Left ventricle myocardium inferior (tissue), 1 donor: Measurements from ENCODE around the gene SLC27A5. TPM values are rescaled to one million over a fixed set of nuclear protein-coding genes. Genes with fewer than 3 reads are reported as not detected.

Experiments used
- DNase-seq: peaks from one replicate; pipeline ENCODE4 v3.0.0-alpha.2; 2020
- H3K27ac ChIP-seq: fragments of 200-600 bp; replicated peaks from 2 replicates; pipeline ENCODE4 v1.8.0; 2021
- H3K27me3 ChIP-seq: fragments of 200-600 bp; 2 replicates; pipeline ENCODE4 v1.8.0; 2021; ENCODE audit warnings: low read depth
- H3K36me3 ChIP-seq: fragments of 200-600 bp; 2 replicates; pipeline ENCODE4 v1.8.0; 2021
- H3K4me1 ChIP-seq: fragments of 200-600 bp; 2 replicates; pipeline ENCODE4 v1.8.0; 2021
- H3K4me3 ChIP-seq: fragments of 200-600 bp; 2 replicates; pipeline ENCODE4 v1.8.0; 2021; ENCODE audit warnings: mild to moderate bottlenecking, moderate library complexity
- H3K9me3 ChIP-seq: fragments of 200-600 bp; replicated peaks from 2 replicates; pipeline ENCODE4 v1.8.0; 2021
- CTCF ChIP-seq: fragments of 200-600 bp; IDR thresholded peaks from 2 replicates; pipeline ENCODE4 v1.8.0; 2021; ENCODE audit warnings: antibody characterized with exemption, mild to moderate bottlenecking, borderline replicate concordance
- intact Hi-C: fragments of 100-400 bp; cut with micrococcal nuclease; formaldehyde crosslinking; loops from one replicate; pipeline ENCODE4 v1.11.0; 2022
- total RNA-seq: library from RNA; stranded (reverse); fragmentation: NEBNext Ultra II Directional; extraction: Animal tissue kit (Norgen Biotek cat#: 25700); gene quantifications from one replicate; pipeline ENCODE4 v1.2.1, GENCODE V29; 2021
- donor health status: DM: no; HTN: yes; CAD: no; lungs with severe emphysema.

Gene SLC27A5
- total RNA-seq, 1 donor from 2014 or later = 4.1 TPM

DNA sequence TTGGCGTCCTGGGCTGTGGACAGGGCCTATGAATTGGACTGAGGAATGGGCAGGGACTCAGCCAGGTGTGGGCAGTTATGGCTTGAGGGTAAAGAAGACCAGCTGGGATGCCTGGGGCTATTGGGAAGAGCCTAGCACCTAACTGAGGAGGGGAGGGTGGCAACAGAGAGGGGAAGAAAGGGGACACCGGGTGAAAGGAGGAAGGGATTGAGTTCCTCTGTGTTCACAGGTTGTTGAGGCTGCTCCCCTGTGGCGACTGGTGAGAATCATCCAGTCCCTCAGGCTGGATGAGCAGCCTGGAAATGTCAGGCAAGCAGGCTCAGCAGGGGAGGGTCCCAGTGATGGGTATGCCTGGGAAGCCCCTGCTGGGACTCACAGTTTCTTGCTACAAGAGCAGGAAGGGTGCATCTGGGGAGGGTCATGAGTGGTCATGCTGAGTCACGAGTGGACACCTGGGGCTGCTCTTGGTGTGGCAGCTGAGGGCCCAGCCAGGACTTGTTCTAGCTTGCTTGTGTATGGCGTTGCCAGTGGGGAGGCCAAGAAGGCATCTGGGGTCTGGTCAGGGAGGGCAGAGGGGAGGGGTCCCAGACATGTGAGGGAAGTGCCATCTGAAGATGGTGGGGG, 43.5 kb downstream of the SLC27A5 start:
- intact Hi-C loops = no loop called here
- no peaks in the 10 kb centered on the region for H3K27me3 ChIP-seq
- H3K4me3 ChIP-seq = peak overlapping the region; percentile 92
- no peak for DNase-seq
- peaks cover 28% of the 10 kb centered on the region for H3K4me1 ChIP-seq
- peaks cover 40% of the 10 kb centered on the region for H3K36me3 ChIP-seq
- H3K9me3 ChIP-seq = no peaks in the 10 kb centered on the region
- H3K27ac ChIP-seq = no peak overlapping the region
- no peak for TF ChIP-seq CTCF

- intact Hi-C loops = no loop called here
- Histone ChIP-seq H3K27me3 (no peaks in the 10 kb centered on the region), H3K4me1 (peaks cover 28% of the 10 kb centered on the region), H3K36me3 (peaks cover 26% of the 10 kb centered on the region), H3K4me3 (peak within 1 kb of the TSS; percentile 92), H3K27ac (peak within 1 kb of the TSS; percentile 83), H3K9me3 (no peaks in the 10 kb centered on the region)
- TF ChIP-seq CTCF = no peak
- DNase-seq = peak; percentile 99
These were observed 44.8 kb downstream of the SLC27A5 start, which contains the start of gene ZNF324 for GRCh38 chr19:58466760-58467589. Gene ZNF324 (plus strand): TSS chr19:58467080. CDS start chr19:58469186, 2,106 bp downstream.

GRCh38 chr19:58466089-58466759, 45.6 kb downstream of the SLC27A5 start:
- H3K27ac ChIP-seq = peak overlapping the region; percentile 83
- H3K9me3 ChIP-seq = no peaks in the 10 kb centered on the region
- no peak for DNase-seq
- H3K4me1 ChIP-seq = peaks cover 28% of the 10 kb centered on the region
- H3K36me3 ChIP-seq = peaks cover 21% of the 10 kb centered on the region
- intact Hi-C loops = no loop called here
- no peak for TF ChIP-seq CTCF
- no peaks in the 10 kb centered on the region for H3K27me3 ChIP-seq
- H3K4me3 ChIP-seq = peak overlapping the region; percentile 92

DNA sequence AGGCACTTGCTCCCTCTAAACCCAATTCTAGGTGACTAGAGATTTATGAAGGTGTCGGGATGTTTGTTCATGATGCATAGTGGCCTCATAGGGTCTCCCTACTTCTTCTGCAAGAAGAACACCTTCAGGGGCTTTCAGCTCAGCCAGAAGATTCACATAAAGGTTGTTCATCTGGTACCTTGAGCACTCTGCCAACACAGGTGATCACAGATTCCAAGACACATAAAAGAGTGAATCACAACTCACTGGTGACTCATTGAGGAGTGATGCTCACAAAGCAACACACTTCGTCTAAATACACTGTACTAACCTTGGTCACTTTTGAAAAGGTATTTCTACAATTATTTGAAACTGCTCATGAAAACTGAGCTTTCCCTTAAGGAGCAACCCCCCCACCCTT, 51.8 kb downstream of the SLC27A5 start:
- H3K9me3 ChIP-seq = no peaks in the 10 kb centered on the region
- no peaks in the 10 kb centered on the region for H3K4me1 ChIP-seq
- TF ChIP-seq CTCF = no peak
- no peak for DNase-seq
- no peak overlapping the region for H3K27ac ChIP-seq
- no peaks in the 10 kb centered on the region for H3K27me3 ChIP-seq
- no peak overlapping the region for H3K4me3 ChIP-seq
- H3K36me3 ChIP-seq = peaks cover 19% of the 10 kb centered on the region
- intact Hi-C loops = no loop called here

GRCh38 chr19:58456111-58456510, 55.7 kb downstream of the SLC27A5 start:
- H3K9me3 ChIP-seq = no peaks in the 10 kb centered on the region
- DNase-seq = no peak
- H3K4me3 ChIP-seq = no peak overlapping the region
- H3K4me1 ChIP-seq = peaks cover 10% of the 10 kb centered on the region
- H3K27ac ChIP-seq = no peak overlapping the region
- peaks cover 29% of the 10 kb centered on the region for H3K36me3 ChIP-seq
- no peak for TF ChIP-seq CTCF
- intact Hi-C loops = no loop called here
- no peaks in the 10 kb centered on the region for H3K27me3 ChIP-seq
